OCI-LY7 (cell line): ENCODE results near the gene NUBP1. TPM values are rescaled to one million over a fixed set of nuclear protein-coding genes. Genes with fewer than 3 reads are reported as not detected.
"Not testable (repeated sequence)": the region's sequence is repeated elsewhere in the genome, so short reads cannot be mapped to it uniquely, and the experiment has no call there.

Experiments used
- BruUV-seq: library from RNA; stranded (reverse); fragments of 400-500 nt; replicated peaks from 2 replicates; lab custom pipeline; 2021; lab: Mats Ljungman, UMichigan
- CTCF ChIA-PET: fragments of 300-600 bp; sonication (Branson Sonifier 250); formaldehyde crosslinking; loops from one replicate; lab custom pipeline; 2022; ENCODE audit warnings: antibody characterized with exemption; ENCODE audit not compliant: unreplicated experiment; lab: Charles Lee
- POLR2A ChIA-PET: fragments of 300-600 bp; sonication (Branson Sonifier 250); formaldehyde crosslinking; loops from one replicate; lab custom pipeline; 2022; ENCODE audit warnings: antibody characterized with exemption; lab: Charles Lee
- DNase-seq: peaks from one replicate; pipeline ENCODE4 v3.0.0-alpha.2; 2015; ENCODE audit warnings: low spot score
- H2AFZ ChIP-seq: fragments of 200-600 bp; sonication (generic), shearing (Covaris generic); 2 replicates; pipeline ENCODE4 v1.6.1; 2014; ENCODE audit warnings: mild to moderate bottlenecking, antibody characterized with exemption, low read length, moderate library complexity
- H3K27ac ChIP-seq: fragments of 200-600 bp; sonication (generic); 2 replicates; pipeline ENCODE4 v1.5.1; 2014; ENCODE audit warnings: mixed run types, low read depth, mild to moderate bottlenecking, moderate library complexity, low read length, inconsistent platforms; ENCODE audit not compliant: poor library complexity, severe bottlenecking
- H3K36me3 ChIP-seq: fragments of 200-600 bp; sonication (generic); 2 replicates; pipeline ENCODE4 v1.6.1; 2014; ENCODE audit warnings: mild to moderate bottlenecking, antibody characterized with exemption, low read length, moderate library complexity, mixed read lengths; ENCODE audit not compliant: insufficient read depth
- H3K4me1 ChIP-seq: fragments of 200-600 bp; sonication (generic); 2 replicates; pipeline ENCODE4 v1.5.1; 2014; ENCODE audit warnings: mild to moderate bottlenecking, low read length; ENCODE audit not compliant: insufficient read depth, poor library complexity, severe bottlenecking
- H3K4me2 ChIP-seq: fragments of 200-600 bp; sonication (generic); 2 replicates; pipeline ENCODE4 v1.6.1; 2014; ENCODE audit warnings: mild to moderate bottlenecking, low read length
- H3K4me3 ChIP-seq: fragments of 200-600 bp; sonication (generic); 2 replicates; pipeline ENCODE4 v1.5.1; 2014; ENCODE audit warnings: mild to moderate bottlenecking, low read depth, low read length; ENCODE audit not compliant: poor library complexity, severe bottlenecking
- H3K79me2 ChIP-seq: fragments of 200-600 bp; sonication (generic); 2 replicates; pipeline ENCODE4 v1.6.1; 2016; ENCODE audit warnings: low read depth, mild to moderate bottlenecking, low read length, moderate library complexity, mixed read lengths; ENCODE audit not compliant: insufficient read depth
- H3K9me2 ChIP-seq: fragments of 200-600 bp; sonication (generic); 2 replicates; pipeline ENCODE4 v1.6.1; 2016; ENCODE audit warnings: mild to moderate bottlenecking, low read length, mixed read lengths; ENCODE audit not compliant: insufficient read depth
- H3K9me3 ChIP-seq: fragments of 200-600 bp; sonication (generic); 2 replicates; pipeline ENCODE4 v1.6.1; 2014; ENCODE audit warnings: mild to moderate bottlenecking, mixed run types, low read length, mixed read lengths
- H4K20me1 ChIP-seq: fragments of 200-600 bp; sonication (generic); 2 replicates; pipeline ENCODE4 v1.6.1; 2014; ENCODE audit warnings: mild to moderate bottlenecking, antibody characterized with exemption, low read length, moderate library complexity, mixed read lengths; ENCODE audit not compliant: insufficient read depth
- CTCF ChIP-seq: fragments of 200-600 bp; sonication (generic); conservative IDR thresholded peaks from 2 replicates; pipeline ENCODE4 v1.5.1; 2014; ENCODE audit warnings: mild to moderate bottlenecking, antibody characterized with exemption, low read length, moderate library complexity, mixed read lengths
- EZH2phosphoT487 ChIP-seq: fragments of 200-600 bp; sonication (generic); IDR thresholded peaks from 2 replicates; pipeline ENCODE4 v1.6.1; 2018; ENCODE audit warnings: low read depth, borderline replicate concordance, mild to moderate bottlenecking, mixed run types, antibody characterized with exemption, low read length, moderate library complexity, mixed read lengths
- intact Hi-C: fragments of 100-400 bp; cut with micrococcal nuclease; formaldehyde crosslinking; loops from one replicate; pipeline ENCODE4 v1.10.0; 2022; ENCODE audit not compliant: unreplicated experiment
- total RNA-seq, 2 experiments: library from RNA; depleted of rRNA in 1 of 2; stranded (reverse); fragments of >200 nt in 1 of 2; shearing (Covaris generic) in 1 of 2; gene quantifications; 2 replicates each; pipeline ENCODE4 v1.2.3, GENCODE V29; 2014 to 2022

NUBP1 gene
- total RNA-seq, 2 experiments from 2014 or later, result 20.7 to 27.4 TPM

DNA sequence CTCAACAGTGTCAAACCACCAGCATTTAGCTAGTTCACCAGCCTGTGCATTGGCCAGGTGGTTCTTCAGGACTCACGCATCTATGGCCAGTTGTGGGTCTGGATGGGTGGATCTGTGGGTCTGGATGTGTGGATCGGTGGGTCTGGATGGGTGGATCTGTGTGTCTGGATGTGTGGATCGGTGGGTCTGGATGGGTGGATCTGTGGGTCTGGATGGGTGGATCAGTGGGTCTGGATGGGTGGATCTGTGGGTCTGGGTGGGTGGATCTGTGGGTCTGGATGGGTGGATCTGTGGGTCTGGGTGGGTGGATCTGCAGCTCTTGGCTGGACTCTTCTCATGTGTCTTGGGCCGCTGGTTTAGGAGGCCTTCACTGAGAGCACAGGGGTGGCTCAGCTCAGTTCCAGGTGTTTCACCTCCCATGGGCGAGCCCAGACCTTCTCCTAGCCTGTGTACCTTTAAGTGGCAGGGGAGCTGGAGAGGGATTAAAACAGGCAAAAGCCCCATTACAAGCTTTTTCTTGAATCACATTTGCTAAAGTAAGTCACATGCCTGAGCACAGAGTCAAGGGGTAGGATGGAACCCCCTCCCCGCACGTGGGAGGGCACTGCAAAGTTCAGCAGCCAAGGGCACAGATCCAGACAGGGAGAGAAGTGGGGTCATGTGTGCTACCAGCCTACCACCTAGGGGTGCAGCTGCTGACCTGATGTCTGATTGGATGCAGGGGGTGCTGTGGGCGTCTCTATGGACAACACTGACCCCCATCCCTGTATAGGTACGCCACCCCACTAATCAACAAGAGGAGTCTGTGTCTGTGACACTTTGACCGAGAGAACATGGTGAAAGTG lies 3.4 kb upstream of the NUBP1 start:
- no peaks in the 10 kb centered on the region for H3K36me3 ChIP-seq
- BruUV-seq, result no TSS peak
- POLR2A ChIA-PET, result interaction anchor here (0.7 to 0.8 kb wide), 2 partner anchors 130 to 137 kb away, joined by 3 read pairs; partner anchors contain the start of gene CIITA
- CTCF ChIA-PET, result interaction anchor here (0.6 kb wide), 1 partner anchor 426 kb away, joined by 3 read pairs; no protein-coding TSS in a partner anchor
- H2AFZ ChIP-seq, result no peak overlapping the region
- H3K4me1 ChIP-seq, result peaks cover 53% of the 10 kb centered on the region
- H3K4me2 ChIP-seq, result no peak overlapping the region
- no peak overlapping the region for H3K4me3 ChIP-seq
- H3K79me2 ChIP-seq, result peaks cover 6% of the 10 kb centered on the region; the same call in 1 of the 2 replicates
- TF ChIP-seq CTCF, result no peak
- no peak for TF ChIP-seq EZH2phosphoT487
- H4K20me1 ChIP-seq, result no peaks in the 10 kb centered on the region
- intact Hi-C loops, result loop anchor here (5.0 to 10.0 kb wide), 3 partner anchors 353 to 1645 kb away; partner anchors contain the start of genes ATF7IP2 and HAPSTR1
- no peak for DNase-seq
- no peaks in the 10 kb centered on the region for H3K9me3 ChIP-seq
- H3K27ac ChIP-seq, result no peak overlapping the region
- H3K9me2 ChIP-seq, result no peaks in the 10 kb centered on the region

DNA sequence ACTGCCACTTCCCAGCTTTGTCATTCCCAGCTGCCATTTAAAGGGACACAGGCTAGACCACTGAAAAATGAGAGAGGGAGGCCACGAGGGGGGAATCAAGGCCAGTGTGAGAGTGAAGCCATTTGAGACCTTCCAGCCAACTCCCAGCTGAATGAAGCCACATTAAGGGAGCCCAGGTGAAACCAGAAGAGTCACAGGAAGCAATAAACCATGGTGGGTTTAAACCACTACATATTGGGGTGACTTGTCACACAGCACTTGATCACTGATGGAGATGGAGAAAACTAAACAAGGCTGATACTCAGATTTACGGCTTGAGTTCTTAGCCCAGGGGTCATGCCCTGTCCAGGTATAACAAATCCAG lies 2.8 kb upstream of the NUBP1 start:
- Histone ChIP-seq H2AFZ (no peak overlapping the region), H4K20me1 (no peaks in the 10 kb centered on the region), H3K27ac (no peak overlapping the region), H3K79me2 (peaks cover 6% of the 10 kb centered on the region; the same call in 1 of the 2 replicates), H3K9me2 (no peaks in the 10 kb centered on the region), H3K9me3 (no peaks in the 10 kb centered on the region), H3K4me3 (no peak overlapping the region), H3K36me3 (peaks cover 2% of the 10 kb centered on the region; the same call in 1 of the 2 replicates), H3K4me2 (no peak overlapping the region), H3K4me1 (peaks cover 53% of the 10 kb centered on the region)
- ChIA-PET CTCF (no interaction called here), POLR2A (interaction anchor here (0.7 kb wide), 1 partner anchor 129 kb away, joined by 3 read pairs; no protein-coding TSS in a partner anchor)
- TF ChIP-seq EZH2phosphoT487 (no peak), CTCF (no peak)
- DNase-seq, result no peak
- intact Hi-C loops, result loop anchor here (10.0 kb wide), 1 partner anchor 1646 kb away; the partner anchor contains the start of gene HAPSTR1
- no TSS peak for BruUV-seq

DNA sequence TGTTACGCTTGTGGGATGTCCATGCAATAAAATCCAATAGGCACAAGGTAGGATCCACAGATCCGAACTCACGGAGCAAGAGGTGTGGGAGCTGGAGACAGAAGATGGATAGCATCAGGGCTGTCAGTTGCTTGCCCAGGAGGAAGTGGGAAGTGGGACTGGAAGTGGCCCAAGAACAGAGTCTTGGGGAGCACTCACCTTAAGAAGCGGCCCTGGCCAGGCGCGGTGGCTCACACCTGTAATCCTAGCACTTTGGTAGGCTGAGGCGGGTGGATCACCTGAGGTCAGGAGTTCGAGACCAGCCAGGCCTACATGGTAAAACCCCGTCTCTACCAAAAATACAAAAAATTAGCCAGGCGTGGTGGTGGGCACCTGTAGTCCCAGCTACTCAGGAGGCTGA lies 2.4 kb upstream of the NUBP1 start:
- H3K36me3 ChIP-seq, H3K27ac ChIP-seq, H3K9me2 ChIP-seq, H3K4me3 ChIP-seq, H3K9me3 ChIP-seq, DNase-seq, CTCF ChIA-PET, H3K4me2 ChIP-seq, H2AFZ ChIP-seq, H3K79me2 ChIP-seq, POLR2A ChIA-PET, BruUV-seq, H4K20me1 ChIP-seq: not testable (repeated sequence)
- intact Hi-C loops, result loop anchor here (10.0 kb wide), 1 partner anchor 1646 kb away; the partner anchor contains the start of gene HAPSTR1
- H3K4me1 ChIP-seq, result peaks cover 53% of the 10 kb centered on the region
